ENCODE results near the gene PHAF1.

PHAF1 gene
- 17.9 to 24.6 reads per million in 2 donors for total RNA-seq

DNA sequence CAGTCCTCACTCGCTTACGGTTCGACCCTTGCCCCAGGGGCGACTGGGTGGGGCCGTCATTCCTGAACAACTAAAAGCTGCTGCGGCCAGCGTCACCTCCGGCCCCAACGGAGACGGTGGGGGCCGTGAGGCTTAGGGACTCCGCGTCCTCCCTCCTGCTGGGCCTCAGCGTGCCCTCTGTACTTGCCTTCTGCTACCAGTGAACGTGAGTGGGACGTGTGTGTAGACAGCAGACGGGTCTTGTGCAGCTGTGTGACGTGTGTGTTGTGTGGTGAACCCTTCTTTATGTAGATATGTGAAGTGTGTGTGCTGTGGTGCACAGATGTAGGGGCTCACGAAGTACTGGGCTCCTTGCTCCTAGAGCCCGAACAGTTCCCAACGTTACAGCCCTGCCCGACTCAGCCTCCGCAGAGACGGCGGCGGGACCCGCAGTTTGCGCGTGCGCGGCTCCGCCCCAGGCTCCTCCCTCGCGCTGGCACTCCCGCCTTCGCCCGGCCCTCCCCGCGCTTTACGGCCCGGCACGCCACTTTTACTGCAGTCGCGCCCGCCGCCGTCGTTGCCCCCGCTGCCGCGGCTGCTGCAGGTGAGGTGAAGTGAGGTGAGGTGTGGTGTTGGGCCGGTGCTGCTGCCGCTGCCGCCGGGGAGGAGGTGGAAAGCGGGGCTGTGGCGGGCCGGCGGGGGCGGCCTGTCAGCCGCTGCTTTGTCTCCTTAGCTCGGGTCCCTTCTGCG lies at the start of gene PHAF1:
PHAF1 (plus strand) TSS at position 535 of the 729 bp plus-strand sequence. CDS start 235 bp downstream, outside the sequence.
- DNase-seq, result peak; percentile 96

- DNase-seq, result no peak
These were observed 46.7 kb upstream of the PHAF1 start for GRCh38 chr16:67063008-67063407.

GRCh38 chr16:67068212-67068753 lies 41.5 kb upstream of the PHAF1 start:
- no peak for DNase-seq

DNA sequence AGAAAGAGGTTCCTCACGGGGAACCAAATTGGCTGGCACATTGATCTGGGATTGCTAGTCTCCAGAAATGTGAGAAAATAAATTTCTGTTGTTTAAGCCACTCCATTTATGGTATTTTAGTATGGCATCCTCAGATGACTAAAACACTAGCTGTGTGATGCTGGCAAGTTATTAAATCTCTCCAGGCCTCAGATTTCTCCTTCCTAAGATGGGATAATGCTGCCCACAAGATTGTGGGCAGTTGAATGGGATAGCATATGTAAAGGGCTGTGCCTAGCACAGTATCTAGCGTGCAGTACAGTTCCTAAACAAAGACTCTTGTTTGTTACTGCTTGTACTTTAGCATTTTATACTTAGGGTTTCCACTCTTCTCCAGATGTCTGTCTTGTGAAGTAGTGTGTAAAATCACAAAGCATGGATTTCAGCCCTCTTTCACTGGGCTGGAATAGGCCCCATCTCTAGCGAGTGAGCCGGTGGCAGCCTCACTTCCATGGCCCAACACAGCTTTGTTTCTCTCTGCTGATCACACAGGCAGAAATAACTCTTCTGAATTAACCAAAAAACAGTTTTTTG lies 38.2 kb upstream of the PHAF1 start:
- DNase-seq, result no peak

DNA sequence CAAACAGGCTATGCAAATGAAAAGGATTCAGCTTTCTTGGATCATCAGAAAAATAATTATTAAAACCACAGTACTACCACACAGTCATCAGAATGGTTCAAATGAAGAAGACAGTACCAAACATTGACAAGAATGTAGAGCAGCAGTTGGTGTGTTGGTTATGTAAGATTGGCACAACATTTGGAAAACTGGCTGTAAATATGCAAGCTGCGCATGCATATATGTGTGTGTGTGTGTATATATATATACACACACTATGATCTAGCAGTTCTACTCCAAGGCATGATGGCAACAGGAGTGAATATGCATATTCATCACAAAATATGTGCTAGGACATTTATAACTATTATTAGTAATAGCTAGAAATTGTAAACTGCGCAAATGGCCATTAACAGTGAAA lies 34.4 kb upstream of the PHAF1 start:
- no peak for DNase-seq

GRCh38 chr16:67077871-67078270 lies 31.9 kb upstream of the PHAF1 start:
- no peak for DNase-seq

DNA sequence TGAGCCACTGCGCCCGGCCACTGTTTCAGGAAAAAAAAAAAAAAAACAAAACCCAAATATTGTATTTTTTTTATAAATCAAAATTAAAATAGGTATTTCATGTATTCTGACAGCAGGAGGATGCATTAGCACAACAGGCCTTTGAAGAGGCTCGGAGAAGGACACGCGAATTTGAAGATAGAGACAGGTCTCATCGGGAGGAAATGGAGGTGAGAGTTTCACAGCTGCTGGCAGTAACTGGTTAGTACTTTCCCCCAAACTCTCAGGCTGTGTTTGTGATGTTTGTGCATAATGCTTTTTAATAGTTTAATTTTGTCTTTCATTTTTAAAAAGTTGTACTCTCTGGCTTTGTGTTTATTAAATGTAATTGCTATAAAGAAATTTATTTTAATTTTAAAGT lies 27.6 kb upstream of the PHAF1 start:
- DNase-seq, result no peak

- no peak for DNase-seq
These were observed 26.9 kb upstream of the PHAF1 start for GRCh38 chr16:67082891-67083290.

DNA sequence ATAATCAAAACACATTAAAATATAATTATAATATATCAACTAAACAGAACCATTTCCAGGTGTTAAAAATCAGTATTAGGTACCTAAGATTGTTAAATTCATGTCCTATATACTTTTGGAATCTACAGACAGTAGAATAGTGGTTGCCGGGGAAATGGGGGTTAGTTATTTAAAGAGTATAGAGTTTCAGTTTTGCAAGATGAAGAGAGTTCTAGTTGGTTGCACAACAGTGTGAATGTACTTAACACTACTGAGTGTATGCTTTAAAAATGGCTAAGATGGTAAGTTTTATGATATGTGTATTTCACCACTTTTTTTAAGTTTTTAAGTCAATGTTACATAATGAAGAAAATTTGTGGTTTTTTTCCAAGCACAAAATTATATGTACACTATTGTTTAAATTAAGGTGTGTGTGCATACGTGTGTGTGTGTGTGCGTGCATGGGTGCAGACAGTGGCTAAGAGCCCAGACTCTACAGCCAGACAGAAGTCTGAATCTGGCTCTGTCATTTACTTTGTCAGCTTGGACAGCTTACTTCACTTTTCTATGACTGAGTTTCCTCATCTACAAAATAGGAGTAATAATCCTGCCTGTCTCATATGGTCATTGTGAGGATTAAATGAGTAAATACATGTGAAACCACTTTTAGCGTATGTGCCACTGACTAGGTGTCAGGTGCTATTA lies 25.3 kb upstream of the PHAF1 start:
- DNase-seq, result no peak

GRCh38 chr16:67086822-67087221 lies 22.9 kb upstream of the PHAF1 start:
- no peak for DNase-seq

DNA sequence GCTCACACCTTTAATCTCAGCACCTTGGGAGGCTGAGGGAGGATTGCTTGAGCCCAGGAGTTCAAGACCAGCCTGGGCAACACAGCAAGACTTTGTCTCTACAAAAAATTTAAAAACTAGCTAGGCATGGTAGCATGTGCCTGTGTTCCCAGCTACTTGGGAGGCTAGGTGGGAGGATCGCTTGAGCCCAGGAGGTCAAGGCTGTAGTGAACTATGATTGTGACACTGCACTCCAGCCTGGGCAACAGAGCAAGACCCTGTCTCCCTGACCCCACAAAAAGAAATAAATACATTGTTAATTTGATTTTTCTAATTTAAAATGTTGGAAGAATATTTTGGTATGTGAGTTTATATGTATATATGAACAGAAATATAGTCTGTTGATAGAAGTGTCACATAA lies 22.4 kb upstream of the PHAF1 start:
- no peak for DNase-seq

GRCh38 chr16:67087803-67088202 lies 21.9 kb upstream of the PHAF1 start:
- DNase-seq, result no peak

DNA sequence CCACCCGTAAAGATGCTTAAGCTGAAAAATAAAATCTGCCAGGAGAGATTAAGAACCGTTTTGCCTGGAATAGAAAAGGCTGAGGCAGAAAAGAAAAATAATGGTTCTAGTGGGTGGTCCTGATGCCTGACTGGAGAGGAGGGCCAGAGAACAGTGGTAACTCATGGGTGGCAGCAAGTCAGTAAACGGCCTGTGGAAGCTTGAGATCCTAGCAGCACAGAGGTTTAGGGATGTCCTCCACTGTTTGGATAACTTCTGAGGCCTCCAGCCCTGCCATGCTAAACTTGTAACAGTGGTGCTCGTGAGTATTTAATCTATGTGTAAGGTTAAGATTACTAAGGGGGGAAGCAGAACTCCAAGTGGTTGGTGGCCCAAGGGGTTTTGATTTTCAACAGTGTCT lies 21.2 kb upstream of the PHAF1 start:
- DNase-seq, result no peak

DNA sequence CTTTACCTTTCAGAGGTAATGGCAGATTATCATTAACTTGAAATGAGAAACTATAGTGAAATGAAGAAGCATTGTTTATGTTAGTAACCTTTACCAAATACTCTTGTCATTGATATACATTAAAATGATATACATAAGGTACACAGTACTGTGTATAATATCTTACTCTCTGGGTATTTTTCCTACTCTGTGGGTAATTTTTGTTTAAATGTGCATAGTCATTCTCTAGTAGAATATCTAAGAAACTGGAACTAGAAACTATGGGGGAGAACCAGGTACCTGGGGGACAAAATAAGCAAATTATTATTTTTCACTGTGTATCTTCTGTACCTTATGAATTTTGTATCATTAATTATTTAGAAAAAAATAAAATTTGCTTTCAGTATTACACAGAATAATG lies 20.6 kb upstream of the PHAF1 start:
- DNase-seq, result no peak

DNA sequence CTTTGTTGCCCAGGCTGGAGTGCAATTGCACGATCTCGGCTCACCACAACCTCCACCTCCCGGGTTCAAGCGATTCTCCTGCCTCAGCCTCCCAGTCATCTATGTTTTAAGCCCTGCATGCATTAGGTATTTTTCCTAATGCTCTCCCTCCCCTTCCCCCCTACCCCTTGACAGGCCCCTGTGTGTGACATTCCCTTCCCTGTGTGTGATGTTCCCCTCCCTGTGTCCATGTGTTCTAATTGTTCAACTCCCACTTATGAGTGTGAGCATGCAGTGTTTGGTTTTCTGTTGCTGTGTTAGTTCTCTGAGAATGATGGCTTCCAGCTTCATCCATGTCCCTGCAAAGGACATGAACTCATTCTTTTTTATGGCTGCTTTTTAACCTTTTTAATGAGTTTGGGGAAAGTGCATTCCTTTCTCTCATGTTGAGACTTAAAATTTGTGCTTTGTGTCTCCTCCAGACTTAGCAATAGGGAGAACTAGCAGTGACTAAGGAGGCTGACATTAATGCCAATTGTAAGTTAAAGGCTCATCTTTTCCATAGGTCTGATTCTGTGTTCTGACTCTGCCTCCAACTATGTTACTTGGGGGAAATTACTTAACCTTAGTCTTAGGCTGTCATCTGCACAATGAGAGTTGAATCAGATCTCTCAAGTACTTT lies 17.7 kb upstream of the PHAF1 start:
- no peak for DNase-seq

DNA sequence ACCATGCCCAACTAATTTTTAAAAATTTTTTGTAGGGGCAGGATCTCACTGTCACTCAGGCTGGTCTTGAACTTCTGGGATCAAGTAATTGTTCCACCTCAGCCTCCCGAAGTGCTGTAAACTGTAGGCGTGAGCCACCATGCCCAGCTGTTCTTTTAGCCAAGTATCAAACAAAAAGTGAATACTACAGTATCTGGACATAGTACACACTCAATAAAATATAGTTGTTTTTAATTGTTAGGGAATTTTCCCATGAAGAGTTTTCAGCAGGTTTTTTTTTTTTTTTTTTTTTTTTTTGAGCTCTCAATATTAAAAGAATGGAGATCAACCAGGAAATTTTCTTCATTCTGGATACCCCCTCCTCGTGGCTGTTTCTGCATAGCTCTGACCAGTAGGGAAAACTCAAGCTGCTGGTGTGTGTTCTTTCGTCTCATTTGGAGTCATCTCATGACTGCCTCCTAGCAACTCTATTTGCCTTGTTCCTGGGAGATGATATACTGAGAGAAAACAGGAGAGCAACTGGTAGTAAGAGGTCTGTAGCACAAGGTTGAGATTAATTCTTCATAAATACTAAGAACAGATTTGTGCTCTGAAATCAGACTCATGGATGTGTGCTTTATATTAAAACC lies 16.5 kb upstream of the PHAF1 start:
- no peak for DNase-seq

- DNase-seq, result no peak
These were observed 11.1 kb upstream of the PHAF1 start for GRCh38 chr16:67098599-67098998.

DNA sequence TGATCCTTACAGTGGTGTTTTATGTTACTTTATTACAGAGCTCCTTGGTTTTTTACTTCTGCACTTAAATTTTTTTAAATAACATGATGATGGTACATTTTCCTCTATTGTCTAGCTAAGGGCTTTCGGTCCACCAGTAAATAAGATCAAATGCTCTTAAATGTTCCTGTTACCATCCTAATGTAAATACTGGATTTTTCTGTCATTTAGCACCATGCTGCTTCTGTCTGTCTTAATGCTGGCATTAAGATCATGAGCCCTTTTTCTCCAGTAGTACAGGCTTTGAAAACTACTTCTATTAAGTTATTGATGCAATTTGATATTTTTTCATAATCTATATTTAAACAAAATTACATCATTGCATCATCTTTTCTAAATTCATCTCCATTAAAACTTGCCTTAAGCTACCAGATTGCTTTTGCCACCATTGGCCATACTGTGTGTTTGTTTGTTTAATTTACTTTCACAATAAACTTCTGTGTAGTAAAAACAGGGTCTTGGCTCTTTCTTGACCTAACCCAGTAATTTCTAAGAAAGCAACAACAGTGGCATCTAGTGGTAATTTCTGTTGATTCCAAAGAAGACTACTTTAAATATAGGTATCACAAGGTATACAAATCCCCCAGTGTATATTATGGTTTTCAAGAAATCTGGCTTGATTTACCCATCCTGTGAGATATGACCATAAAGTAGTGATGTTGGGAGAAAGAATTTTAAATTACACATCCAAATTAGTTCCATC lies 9.0 kb upstream of the PHAF1 start:
- no peak for DNase-seq

DNA sequence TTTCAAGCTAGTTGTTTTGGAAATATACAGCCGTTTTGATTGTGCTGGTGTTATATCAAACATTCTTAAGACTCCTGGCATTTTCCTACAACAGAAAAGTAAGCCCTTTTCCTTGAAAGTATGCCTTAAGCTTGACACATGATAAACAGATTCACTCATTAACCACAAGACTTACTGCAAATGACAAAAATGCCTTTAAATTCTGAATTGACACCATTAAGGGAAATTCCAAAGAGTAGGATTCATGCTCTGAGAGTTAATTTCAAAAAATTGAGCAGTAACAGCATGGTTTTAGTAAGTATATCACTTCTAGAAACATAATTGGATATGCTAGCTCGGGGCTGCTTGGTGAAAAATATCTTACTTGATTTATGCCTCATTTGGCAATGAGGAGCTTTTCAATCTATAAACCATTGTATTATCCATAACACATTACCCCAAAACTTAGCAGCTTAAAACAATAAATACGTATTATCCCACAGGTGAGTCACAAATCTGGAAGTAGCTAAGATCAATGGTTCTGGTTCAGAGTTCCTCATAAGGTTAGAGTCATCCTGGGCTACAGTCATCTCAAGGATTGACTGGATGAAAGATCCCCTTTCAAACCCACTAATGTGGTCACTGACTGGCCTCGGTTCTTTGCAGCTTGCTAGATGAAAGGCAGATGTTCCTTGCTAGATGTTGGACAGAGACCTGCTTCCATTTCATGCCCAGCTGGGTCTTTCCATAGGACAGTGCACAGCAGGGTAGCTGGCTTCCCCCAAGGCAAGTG lies 8.2 kb upstream of the PHAF1 start:
- no peak for DNase-seq

- DNase-seq, result no peak
These were observed 5.7 kb upstream of the PHAF1 start for GRCh38 chr16:67104061-67104460.

DNA sequence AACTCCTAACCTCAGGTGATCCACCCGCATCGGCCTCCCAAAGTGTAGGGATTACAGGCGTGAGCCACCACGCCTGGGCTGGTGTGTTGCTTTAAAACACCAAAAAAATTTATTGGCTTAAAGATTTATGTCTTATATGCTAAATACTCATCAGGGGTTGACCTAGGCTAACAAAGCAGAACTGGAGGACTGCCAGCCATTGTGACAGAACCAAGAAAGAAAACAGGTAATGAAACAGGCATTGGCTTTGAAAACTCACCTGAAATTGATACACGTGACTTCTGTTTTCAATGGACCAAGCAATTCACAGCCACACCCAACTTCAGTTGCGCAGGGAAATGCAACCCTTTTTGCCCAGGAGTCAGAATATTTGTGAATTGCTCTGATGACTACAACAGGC lies 4.9 kb upstream of the PHAF1 start:
- no peak for DNase-seq

All from T-helper 9 cell (primary cell).